Lower leg skin (tissue), 4 donors: Measurements from ENCODE around the gene RIC8B. TPM values are rescaled to one million over a fixed set of nuclear protein-coding genes. Genes with fewer than 3 reads are reported as not detected.
"Not testable (repeated sequence)": the region's sequence is repeated elsewhere in the genome, so short reads cannot be mapped to it uniquely, and the experiment has no call there.

Experiments
- DNase-seq, 2 donors: peaks; one replicate each; pipeline ENCODE4 v3.0.0-alpha.2; 2019; ENCODE audit warnings: low spot score in 2 of 2
- H3K4me3 ChIP-seq: fragments of 200-600 bp; sonication (generic); 2 replicates; pipeline ENCODE4 v1.5.1; 2017; ENCODE audit warnings: mild to moderate bottlenecking, low read depth; ENCODE audit not compliant: poor library complexity, severe bottlenecking
- CTCF ChIP-seq, 3 donors: fragments of 450-650 bp; IDR thresholded peaks; one replicate each; pipeline ENCODE4 v1.5.1; 2016; ENCODE audit warnings: antibody characterized with exemption in 3 of 3, mild to moderate bottlenecking in 3 of 3, moderate library complexity in 2 of 3
- POLR2A ChIP-seq, 2 donors: fragments of 450-650 bp; IDR thresholded peaks; one replicate each; pipeline ENCODE4 v1.6.1; 2016 to 2017; ENCODE audit warnings: antibody characterized with exemption in 2 of 2, mild to moderate bottlenecking in 1 of 2, moderate library complexity in 1 of 2
- WGBS, 2 donors: methylation state at CpG; one replicate each; pipeline ENCODE4 v1.1.5; 2018; 5-methylcytosine and 5-hydroxymethylcytosine counted together
- intact Hi-C: fragments of 100-400 bp; cut with DNase I; formaldehyde crosslinking; loops from one replicate; pipeline ENCODE4 v1.15.0; 2023; ENCODE audit warnings: low total_unique reads
- total RNA-seq, 4 donors: library from RNA; depleted of rRNA; stranded (reverse); fragments of >200 nt; gene quantifications; one replicate each; pipeline ENCODE4 v1.1.0, GENCODE V29; 2016

The RIC8B gene
- total RNA-seq, 4 donors from 2014 or later = 7.0 to 9.1 (median 8.3) TPM

- TF ChIP-seq POLR2A (IDR thresholded peaks at IDR 0.05) (no peak), CTCF (IDR thresholded peaks at IDR 0.05) (no peak)
- no peak for DNase-seq
- intact Hi-C loops = loop anchor here (10.0 kb wide), 1 partner anchor 530 kb away; no protein-coding TSS in a partner anchor
- H3K4me3 ChIP-seq = no peak overlapping the region
- WGBS, 2 donors = 88 to 89% methylated on average over 3 of the region's 3 CpGs
Measured at GRCh38 chr12:106914796-106915634, 140.5 kb downstream of the RIC8B start.

- intact Hi-C loops = loop anchor here (10.0 kb wide), 1 partner anchor 531 kb away; no protein-coding TSS in a partner anchor
- TF ChIP-seq CTCF (IDR thresholded peaks at IDR 0.05) = no peak
- no peak for TF ChIP-seq POLR2A (IDR thresholded peaks at IDR 0.05)
- no peak overlapping the region for H3K4me3 ChIP-seq
- DNase-seq = no peak
- 69 to 78% methylated on average over 5 of the region's 5 CpGs for WGBS, 2 donors
Measured at GRCh38 chr12:106915635-106916026, 141.1 kb downstream of the RIC8B start.

DNA sequence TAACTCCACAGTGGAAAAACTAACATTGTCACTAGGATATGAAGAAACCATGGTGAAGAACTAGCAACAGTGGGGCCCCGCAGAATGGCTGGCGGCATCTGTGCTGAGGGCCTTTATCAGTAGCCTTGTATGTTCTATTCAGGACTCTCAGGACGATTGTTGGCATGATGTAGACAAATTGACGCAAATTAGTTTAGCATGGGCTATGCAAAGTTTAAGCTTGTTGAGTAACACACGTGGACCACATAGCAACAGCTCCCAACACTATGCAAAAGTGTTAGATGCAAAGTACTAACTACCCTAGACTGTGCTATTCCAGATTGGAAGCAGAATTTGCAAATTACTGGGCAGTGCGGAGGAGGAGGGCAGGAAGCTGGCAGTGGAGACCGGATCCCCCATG, 143.0 kb downstream of the RIC8B start:
- WGBS, 2 donors = 57 to 60% methylated on average over 7 of the region's 7 CpGs
- intact Hi-C loops = loop anchor here (10.0 kb wide), 1 partner anchor 533 kb away; no protein-coding TSS in a partner anchor
- TF ChIP-seq CTCF (IDR thresholded peaks at IDR 0.05) = no peak
- TF ChIP-seq POLR2A (IDR thresholded peaks at IDR 0.05) = no peak
- no peak overlapping the region for H3K4me3 ChIP-seq
- no peak for DNase-seq

GRCh38 chr12:106918746-106919145, 144.3 kb downstream of the RIC8B start:
- no peak overlapping the region for H3K4me3 ChIP-seq
- DNase-seq = no peak
- no peak for TF ChIP-seq CTCF (IDR thresholded peaks at IDR 0.05)
- TF ChIP-seq POLR2A (IDR thresholded peaks at IDR 0.05) = no peak
- intact Hi-C loops = loop anchor here (10.0 kb wide), 1 partner anchor 534 kb away; no protein-coding TSS in a partner anchor
- WGBS, 2 donors = 17 to 31% methylated on average over 3 of the region's 3 CpGs

- DNase-seq = no peak
- WGBS, 2 donors = 42 to 43% methylated on average over 4 of the region's 4 CpGs
- TF ChIP-seq CTCF (IDR thresholded peaks at IDR 0.05) (peak in 1 of 3 donors; percentile 51), POLR2A (IDR thresholded peaks at IDR 0.05) (no peak)
- intact Hi-C loops = loop anchor here (10.0 kb wide), 1 partner anchor 535 kb away; no protein-coding TSS in a partner anchor
- no peak overlapping the region for H3K4me3 ChIP-seq
Measured at GRCh38 chr12:106919910-106920544, 145.5 kb downstream of the RIC8B start.

DNA sequence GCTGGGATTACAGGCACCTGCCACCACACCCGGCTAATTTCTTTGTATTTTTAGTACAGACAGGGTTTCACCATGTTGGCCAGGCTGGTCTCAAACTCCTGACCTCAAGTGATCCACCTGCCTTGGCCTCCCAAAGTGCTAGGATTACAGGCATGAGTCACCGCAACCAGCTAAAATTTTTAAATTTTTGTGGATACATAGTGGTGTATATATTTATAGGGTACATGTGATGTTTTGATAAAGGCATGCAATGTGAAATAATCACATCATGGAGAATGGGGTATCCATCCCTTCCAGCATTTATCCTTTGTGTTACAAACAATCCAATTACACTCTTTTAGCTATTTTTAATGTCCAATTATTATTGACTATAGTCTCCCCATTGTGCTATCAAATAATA, 147.5 kb downstream of the RIC8B start:
- WGBS, 2 donors = 81 to 86% methylated on average over 2 of the region's 2 CpGs
- intact Hi-C loops, DNase-seq, H3K4me3 ChIP-seq: not testable (repeated sequence)

- intact Hi-C loops, H3K4me3 ChIP-seq, DNase-seq: not testable (repeated sequence)
- WGBS, 2 donors = 87 to 92% methylated on average over 2 of the region's 2 CpGs
Measured at GRCh38 chr12:106923594-106923993, 149.1 kb downstream of the RIC8B start.
